ENCODE measurements around the gene PTPRN2.
"Not testable (repeated sequence)": the region's sequence is repeated elsewhere in the genome, so short reads cannot be mapped to it uniquely, and the experiment has no call there.

Gene PTPRN2

DNA sequence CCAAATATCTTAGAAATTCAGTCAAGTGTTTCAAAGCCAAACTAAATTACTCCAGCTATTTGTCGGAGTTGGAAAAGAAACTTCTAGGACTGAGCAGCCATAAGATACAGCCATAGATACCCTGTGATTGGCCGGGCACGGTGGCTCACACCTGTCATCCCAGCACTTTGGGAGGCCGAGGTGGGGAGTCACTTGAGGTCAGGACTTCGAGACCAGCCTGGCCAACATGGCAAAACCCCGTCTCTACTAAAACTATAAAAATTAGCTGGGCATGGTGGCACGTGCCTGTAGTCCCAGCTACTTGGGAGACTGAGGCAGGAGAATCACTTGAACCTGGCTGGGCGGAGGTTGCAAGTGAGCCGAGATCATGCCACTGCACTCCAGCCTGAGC is 607.3 kb downstream of the PTPRN2 start:
- not testable (repeated sequence) for DNase-seq (ENCODE audit: low read depth in 3 of 3)

DNA sequence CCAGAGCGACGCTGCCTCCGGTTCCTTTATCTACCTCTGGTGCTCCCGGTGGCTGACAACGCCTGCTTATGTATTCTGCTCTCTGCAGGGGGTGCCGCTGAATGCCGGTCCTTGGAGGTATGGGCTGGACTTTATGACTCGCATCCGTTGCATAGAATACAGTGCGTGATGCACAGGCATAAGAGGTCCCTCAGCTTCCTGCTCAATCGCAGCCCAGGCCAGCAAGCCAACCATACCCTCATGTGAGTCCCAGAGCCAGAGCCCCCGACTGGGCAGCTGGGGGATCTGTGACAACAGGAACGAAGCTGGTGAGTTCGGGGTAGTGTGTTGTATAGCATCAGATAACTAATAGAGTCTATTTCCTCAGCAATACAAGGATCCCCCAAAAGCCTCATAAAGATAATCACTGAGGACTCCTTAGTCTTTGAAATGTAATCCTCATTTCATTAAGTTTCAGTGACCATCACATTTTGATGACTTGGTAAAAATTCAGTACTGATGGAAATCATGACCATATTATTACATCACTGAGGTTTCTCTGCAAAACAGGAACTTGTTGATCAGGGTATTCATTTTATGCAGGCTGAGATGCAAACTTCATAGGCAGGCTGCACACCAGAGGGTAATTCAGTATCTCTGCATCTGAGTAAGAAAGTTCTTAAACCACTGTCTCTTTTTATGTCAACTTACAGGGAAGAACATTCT is 607.8 kb downstream of the PTPRN2 start:
- no peak for DNase-seq (ENCODE audit: low read depth in 3 of 3)

DNA sequence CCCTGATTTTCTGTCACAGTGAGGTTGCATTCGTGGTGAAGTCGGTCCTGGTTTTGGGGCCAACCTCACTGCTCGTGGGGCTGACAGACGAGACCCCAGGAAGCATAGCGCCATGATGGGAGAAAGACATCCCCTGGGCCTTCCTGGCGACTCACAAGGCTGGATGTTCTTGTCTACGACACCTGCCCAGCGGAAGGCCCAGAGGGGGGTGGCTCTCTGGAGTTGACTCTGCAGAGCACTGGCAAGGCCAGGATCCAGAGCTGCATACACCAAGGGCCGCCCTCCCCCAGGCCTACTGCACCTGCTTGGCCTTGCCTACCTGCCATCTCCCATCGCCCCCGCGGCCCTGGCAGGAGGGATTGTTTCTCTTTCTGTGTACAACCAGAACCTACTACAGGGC is 608.9 kb downstream of the PTPRN2 start:
- DNase-seq (ENCODE audit: low read depth in 3 of 3), result no peak

DNA sequence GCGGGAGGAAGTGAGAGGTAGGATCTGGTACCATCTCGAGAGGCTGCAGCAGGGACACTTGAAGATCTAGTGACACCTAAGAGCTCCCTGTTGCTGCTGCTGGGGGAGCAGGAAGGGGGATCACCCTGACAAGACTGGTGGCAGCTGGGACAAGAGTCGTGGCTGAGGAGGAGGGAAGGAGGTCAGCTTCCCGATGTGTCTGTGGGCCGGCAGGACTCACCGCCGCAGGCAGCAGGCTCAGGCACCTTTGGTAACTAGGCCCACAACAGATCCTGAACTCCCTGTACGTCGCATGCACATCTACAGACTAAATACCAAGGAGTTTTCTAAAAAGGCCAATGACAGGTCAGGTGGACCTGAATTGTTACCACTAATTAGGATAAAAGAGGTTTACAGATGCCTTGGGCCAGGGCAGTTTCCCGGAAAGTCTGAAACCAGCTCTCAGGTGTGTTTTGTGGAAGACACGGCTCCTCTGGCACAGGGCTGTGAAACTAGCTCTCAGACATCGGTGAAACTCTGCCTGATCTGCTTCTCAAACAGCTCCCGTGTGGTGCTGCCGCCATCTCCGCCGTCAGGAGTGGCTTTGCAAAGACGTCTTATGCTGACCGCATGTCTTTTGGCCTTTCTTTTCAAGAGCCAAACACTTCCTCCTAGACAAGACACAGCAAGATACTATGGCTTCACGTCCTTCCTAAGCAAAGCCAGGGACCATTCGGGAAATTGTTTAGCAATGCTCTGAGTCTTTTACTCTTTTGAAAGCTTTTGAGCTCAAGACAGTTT is 609.7 kb downstream of the PTPRN2 start:
- DNase-seq (ENCODE audit: low read depth in 3 of 3), result no peak

DNA sequence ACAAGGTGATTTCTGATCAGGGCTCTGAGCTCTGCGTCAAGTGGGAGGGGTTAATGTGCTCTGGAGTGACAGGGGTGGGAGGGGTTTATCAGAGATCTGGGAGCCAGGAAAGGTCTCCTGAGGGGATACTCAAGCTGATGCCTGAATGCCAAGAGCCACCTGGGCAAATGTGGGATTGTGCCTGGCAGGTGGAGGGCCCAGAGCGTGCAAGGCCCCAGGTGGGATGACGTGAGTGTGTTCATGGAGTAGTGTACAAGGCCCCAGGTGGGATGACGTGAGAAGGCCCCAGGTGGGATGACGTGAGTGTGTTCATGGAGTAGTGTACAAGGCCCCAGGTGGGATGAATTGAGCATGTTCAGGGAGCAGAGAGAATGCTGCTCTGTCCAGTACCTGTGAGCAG is 610.3 kb downstream of the PTPRN2 start:
- DNase-seq (ENCODE audit: low read depth in 3 of 3), result no peak

DNA sequence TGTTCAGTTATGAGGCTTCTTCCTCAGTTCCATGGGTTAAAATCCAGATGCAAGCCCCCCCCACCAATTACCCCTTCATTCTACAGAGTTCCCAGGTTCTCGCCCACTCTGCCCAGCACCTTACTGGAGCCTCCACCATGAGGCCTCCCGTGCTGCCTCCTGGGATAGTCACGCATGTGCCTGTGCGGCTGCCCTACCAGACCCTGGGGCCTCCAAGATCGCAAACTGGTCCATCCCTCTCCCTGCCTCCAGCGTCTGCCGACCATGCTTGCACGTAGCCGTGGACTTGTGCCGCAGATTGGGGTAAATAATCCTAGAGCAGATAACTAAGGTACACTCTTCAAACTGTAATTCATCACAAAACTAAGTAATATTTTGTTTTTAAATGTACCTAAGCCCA is 611.2 kb downstream of the PTPRN2 start:
- DNase-seq (ENCODE audit: low read depth in 3 of 3), result no peak

DNA sequence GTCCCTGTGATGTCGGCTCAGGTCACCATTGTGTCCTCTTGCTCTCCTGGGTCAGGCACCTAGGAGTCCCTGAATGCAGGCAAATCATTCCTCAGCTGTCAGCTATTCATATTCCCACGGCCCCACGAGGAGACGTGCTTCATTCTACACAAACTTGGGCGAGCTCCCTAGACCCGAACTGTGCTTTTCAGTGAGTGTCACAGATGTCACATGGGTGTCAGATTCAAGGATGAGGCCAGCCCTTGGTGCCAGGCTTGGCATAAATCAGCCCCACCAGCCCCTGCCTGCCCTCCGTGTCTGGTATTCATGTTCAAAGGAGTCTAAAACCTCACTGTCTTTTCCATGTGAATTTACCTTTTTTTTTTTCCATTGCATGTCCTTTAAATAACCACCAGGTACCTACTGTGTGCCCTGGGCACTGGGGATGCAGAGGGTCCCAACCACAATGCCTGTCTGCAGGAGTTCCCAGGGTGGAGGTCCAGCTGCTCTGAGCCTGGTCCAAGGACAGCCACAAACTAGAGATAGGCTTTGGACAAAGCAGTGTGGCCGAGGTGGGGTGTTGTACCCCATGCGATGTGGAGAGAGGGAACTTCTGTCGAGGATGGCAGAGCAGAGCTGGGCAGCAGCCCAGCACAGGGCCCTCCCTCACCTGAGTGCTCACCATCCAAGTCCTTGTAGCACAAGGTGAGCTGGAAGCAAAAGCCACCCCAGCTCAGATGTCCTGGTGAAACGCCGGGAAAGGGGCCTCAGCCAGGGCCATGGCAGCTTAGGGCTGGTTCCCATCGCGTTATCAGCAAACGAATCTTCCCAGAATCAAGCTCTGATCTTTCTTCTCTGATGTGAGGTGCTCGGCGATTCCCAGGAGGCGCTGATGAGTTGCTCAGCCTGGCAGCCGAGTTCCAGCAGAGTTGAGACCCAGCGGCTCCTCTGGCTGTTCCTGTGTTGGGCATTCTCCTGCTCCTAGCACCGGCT is 611.9 kb downstream of the PTPRN2 start:
- DNase-seq (ENCODE audit: low read depth in 3 of 3), result no peak

DNA sequence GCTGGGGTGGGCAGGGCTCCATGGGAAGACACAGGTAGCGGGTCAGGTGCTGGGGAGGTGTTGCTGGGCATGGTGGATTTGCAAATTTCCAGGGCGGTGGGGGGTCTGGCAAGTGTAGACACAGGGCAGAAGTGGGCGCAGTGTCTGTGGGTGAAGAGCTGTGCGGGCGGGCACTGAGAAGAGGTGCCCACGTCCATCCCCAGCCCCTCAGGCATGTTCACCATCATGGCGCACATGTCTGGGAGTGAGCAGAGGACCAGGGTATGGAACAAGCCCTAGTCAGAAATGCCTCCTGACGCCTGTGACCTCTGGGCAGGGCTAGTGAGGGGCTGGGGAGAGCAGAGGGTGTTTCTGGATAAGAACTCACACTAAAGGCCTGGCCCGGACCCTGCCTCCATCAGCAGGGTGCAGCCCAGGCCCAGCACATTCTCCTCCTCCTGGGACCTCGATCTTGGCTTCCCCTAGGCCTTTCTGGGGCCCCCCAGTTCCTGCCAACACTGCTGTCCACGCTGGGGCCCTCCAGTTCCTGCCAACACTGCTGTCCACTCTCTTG is 612.9 kb downstream of the PTPRN2 start:
- DNase-seq (ENCODE audit: low read depth in 3 of 3), result no peak

DNA sequence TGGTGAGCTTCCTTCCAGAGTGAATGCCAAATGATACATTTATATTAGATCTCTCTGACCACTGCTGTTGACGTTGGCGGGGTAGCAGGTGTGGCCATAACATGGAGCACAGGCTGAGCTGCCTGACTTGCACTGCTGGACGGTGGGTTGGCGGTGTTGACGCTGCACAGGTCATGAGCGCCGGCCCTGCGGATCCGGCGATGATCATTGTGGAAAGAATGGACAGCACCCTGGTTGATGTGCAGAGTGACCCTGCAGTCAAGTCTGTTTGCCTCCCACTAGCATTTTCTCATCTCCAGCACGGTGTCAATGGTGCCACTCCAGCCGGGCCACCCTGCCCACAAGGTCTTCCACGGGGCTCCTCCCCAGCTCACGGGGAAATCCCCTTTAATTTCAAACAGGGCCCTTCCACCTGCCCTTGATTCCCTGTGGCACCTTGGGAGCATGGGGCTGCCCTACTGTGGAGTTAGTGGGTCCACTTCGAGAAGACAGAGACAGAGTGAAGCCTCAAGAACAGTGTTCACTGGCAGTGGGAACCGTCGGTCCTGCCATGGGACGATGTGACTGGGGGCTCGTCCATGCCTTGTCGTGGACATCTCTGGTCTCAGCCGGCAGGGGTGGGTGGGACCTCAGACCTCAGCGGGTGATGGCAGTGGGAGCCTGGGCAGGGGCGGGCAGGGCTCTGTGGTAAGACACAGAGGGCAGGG is 613.5 kb downstream of the PTPRN2 start:
- DNase-seq (ENCODE audit: low read depth in 3 of 3), result no peak

DNA sequence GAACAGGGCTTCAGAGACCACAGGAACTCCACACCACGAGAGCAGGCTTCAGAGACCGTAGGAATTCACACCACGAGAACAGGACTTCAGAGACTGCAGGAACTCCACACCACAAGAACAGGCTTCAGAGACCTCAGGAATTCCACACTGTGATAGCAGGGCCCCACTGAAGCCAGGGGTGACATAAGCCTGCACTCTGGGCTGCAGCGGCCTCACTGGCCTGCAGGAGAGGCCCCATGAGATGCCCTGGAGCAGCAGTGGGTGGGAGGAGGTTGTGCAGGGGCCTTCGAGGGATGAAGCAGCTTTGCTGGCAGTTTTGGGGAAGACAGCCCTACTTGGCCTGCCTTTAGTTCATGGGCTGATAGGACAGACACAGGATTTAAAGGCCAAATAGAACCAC is 614.7 kb downstream of the PTPRN2 start:
- DNase-seq (ENCODE audit: low read depth in 3 of 3), result no peak

DNA sequence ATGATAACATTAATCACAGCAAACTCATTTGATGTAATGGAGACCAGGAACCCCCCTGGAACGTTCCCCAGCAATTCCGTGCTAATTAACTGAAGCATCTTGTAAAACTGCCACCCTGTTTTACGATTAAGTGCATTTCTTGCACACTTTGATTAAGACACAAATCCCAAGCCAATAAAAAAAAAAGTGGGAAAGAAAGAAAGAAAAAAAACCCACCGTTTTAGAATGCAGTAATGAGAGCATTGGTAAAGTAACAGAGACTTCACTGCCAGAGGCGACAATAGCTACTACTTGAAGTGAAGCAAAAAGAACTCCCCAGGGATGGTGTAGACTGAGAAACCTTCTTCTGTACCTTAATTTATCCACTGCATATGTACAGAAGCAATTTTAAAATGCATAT is 616.1 kb downstream of the PTPRN2 start:
- no peak for DNase-seq (ENCODE audit: low read depth in 3 of 3)

DNA sequence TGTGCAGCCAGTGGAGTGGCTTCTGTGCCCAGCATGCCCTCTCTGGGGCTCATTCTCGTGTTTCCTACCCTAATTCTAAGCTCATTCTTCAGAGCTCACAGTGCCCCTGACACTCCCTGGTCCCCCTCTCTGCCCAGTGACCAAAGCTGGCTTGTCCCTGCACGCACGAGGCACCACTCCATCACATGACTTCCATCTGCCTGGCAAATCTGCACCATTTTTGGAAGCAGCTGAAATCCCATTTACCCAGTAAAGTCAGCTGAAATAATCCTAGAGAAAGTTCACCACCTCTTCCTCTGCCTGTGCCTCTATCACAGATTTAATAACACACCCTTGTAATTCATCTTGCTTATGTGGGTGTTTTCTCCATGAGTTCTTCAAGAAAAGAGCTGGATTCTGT is 616.9 kb downstream of the PTPRN2 start:
- DNase-seq (ENCODE audit: low read depth in 3 of 3), result no peak

DNA sequence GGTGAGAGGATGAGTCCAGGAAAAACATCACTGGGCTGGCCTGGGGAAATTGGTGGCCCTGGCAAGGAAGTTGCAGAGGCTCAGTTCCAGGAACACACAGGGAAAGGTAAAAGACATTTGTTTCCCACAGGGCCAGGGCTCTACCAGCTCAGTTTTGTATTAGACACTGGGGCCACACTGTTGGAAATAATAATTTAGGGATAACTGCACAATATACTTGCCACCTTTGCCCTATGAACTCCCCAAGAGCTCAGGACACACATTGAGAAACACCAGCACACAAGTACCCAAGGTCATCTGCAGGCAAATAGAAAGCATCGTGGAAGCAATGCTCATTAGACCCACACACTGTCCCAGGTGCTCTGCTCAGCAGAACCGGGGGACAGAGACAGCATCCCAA is 617.6 kb downstream of the PTPRN2 start:
- no peak for DNase-seq (ENCODE audit: low read depth in 3 of 3)

DNA sequence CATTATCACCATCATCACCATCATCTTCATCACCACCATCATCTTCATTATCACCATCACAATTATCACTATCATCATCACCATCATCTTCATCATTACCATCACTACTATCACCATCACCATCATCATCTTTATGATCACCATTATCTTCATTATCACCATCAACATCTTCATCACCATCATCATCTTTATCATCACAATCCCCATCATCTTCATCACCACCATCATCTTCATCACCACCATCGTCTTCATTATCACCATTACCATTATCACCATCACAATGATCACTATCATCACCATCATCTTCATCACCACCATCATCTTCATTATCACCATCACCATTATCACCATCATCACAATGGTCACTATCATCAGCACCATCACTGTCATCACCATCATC is 621.1 kb downstream of the PTPRN2 start:
- no peak for DNase-seq (ENCODE audit: low read depth in 3 of 3)

DNA sequence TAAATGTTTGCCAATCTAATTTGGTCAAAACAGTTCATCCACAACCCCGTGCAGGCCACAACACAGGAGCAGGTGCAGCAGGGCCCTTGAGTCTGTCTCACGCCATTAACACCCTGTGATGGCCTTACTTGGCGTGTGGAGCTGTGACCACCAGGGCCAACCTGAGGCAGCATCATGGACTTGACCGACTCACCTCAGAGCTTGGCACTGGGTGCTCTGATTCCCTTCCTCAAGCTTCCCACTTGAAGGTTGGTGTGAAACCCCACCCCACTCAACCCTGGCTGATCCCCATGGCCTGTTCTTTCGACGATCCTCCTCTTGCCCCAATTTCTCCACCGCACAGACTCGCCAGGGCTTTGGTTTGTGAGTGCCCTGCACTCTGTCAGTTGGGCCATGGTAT is 623.1 kb downstream of the PTPRN2 start:
- DNase-seq (ENCODE audit: low read depth in 3 of 3), result no peak

DNA sequence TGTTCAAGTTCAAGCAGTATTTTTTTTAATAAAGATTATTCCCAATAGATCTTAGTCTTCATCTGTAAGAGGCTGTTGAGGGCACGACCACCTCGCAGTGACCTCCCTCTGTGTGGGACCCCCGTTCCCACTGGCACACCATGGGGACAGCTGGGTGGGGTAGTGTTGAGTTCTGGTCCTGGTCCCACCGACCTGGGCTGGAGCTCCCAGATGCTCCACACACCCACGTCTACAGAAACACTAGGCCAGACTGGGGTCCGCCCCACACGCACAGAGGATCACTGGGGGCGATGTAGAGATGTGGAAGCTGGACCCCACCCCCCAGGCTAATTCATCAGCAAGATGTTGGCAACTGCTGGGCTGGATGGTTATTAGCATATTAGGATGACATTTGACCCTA is 623.6 kb downstream of the PTPRN2 start:
- no peak for DNase-seq (ENCODE audit: low read depth in 3 of 3)

DNA sequence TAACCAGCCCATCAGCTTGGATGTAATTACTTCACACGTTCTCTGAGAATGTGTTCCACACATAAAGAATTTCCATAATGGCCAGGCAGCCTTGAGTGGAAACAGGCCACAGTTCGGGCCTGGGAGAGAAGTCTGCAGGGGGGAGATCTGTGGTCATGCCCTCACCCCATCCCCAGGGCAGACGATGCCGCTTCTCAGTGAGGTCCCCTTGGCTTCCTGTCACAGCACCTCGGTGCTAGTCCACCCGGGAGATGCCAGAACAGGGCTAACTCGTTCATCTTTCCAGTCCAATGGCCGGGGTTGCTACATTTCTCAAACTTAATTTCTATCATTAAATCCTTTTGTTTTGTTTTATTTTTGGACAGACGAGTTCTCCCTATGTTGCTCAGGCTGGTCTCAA is 624.1 kb downstream of the PTPRN2 start:
- no peak for DNase-seq (ENCODE audit: low read depth in 3 of 3)

DNA sequence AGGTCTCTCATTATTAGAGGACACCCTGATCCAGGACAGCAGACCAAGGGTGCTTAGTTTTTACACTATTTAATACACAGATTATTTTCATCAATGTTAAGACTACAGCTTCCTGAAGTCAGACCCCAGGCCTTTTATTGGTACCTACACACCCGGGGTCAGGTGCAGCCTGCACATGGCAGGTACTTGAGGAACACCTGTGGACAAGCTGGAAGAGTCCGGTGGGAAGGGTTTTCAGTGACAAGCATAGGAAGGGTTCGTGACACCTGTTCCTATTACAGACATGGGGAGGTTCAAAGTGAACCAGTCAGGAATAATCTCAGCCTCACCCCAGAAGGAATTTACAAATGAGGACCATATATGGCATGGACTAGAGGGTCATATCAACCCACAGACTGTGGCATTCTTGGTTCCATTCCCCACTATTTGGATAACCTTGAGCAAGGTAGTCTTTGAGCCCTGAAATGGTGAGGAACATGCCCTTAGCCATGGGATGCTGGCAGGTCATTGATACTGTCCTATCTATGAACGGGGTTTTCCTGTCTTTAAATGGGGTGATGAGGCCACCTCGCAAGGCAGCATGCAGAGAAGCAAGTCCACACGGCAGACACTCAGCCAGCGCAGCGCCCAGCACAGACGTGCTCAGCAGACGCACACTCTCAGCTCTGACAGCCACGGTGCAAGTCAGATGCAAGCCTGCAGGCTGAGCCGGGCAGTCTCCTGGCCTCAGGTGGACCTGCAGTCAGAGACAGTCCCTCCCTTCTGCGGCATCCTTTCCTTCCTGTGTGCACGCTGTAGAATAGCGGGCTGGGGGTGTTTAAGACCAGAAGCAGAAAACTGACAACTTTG is 624.9 kb downstream of the PTPRN2 start:
- no peak for DNase-seq (ENCODE audit: low read depth in 3 of 3)

DNA sequence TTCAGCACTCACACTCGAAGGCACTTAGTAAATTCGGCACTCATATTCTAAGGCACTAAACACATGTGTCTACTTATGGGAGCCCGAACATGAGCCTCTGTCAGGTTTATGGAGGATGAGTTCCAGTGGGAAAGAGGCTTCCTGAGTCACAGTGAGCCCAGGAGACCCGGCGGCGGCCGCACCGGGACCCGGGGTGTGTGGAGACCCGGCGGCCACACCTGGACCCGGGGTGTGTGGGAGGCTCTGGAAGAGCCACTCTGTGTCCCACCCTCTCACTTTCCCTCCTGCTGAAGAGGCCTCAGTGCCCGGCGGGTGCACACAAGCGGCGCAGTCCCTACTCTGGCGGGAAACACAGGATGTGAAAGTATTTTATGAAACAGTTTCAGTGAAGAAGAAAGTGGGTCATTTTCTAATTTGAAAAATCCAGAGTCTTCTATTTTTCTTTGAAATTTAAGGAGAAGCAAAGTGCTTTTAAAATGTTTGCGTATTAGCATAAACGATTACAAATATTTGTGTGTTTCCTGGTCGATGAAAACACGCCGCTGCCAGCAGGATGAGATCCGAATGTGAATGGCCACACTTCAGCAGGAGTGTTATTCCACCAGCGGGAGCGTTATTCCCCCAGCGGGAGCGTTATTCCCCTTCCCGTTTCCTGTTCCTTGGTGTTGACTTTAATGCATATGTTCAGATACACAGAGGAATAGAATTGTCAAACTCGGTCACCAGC is 625.7 kb downstream of the PTPRN2 start:
- no peak for DNase-seq (ENCODE audit: low read depth in 3 of 3)
